ENCODE measurements around the gene CPA1. TPM values are rescaled to one million over a fixed set of nuclear protein-coding genes. Genes with fewer than 3 reads are reported as not detected.

Gene CPA1
- total and polyA plus RNA-seq, 2 of the 4 experiments (the other 2 are of a cell fraction): not detected

- H3K9me3 ChIP-seq (ENCODE audit: control insufficient read depth, insufficient read depth, low read length): no peaks in the 10 kb centered on the region
- H2BK120ac ChIP-seq (ENCODE audit: low read depth, low read length): no peak overlapping the region
- H3K4me1 ChIP-seq (ENCODE audit: control insufficient read depth, insufficient read depth, low read length): no peaks in the 10 kb centered on the region
- ChIA-PET POLR2A (ENCODE audit: unreplicated experiment) (interaction anchor here (0.5 kb wide), 1 partner anchor 776 kb away, joined by 3 read pairs; no protein-coding TSS in a partner anchor), CTCF (interaction anchor here (0.7 kb wide), 1 partner anchor 393 kb away, joined by 6 read pairs; no protein-coding TSS in a partner anchor)
- no peak overlapping the region for H3K14ac ChIP-seq (replicated peaks; ENCODE audit: low read depth, low read length)
- no TSS peak for BruUV-seq (replicated peaks)
- H3K18ac ChIP-seq (ENCODE audit: low read depth, low read length): no peak overlapping the region
- 0 out of 2 replicates have a peak overlapping the region, but pooled peaks have one; percentile 20 for H2AK5ac ChIP-seq (ENCODE audit: low read depth, low read length)
- H4K91ac ChIP-seq (ENCODE audit: insufficient read depth, low read depth, low read length): no peak overlapping the region
- no CpG with 5 or more reads among the region's 6 CpGs for WGBS, 2 experiments (ENCODE audit: extremely low coverage in 2 of 2, insufficient read length in 1 of 2)
- no peak overlapping the region for H3K9ac ChIP-seq (ENCODE audit: low read depth, low read length)
- no peak overlapping the region for H3K4ac ChIP-seq (ENCODE audit: low read depth, low read length)
- peak; percentile 22 for DNase-seq
- peaks cover 4% of the 10 kb centered on the region; the same call in 1 of the 2 replicates for H3K9me1 ChIP-seq (ENCODE audit: insufficient read depth, low read length)
- H3K36me3 ChIP-seq (ENCODE audit: control insufficient read depth, insufficient read depth, low read length): no peaks in the 10 kb centered on the region
- intact Hi-C loops (cut with micrococcal nuclease): no loop called here
- no peak overlapping the region for H3K4me3 ChIP-seq (ENCODE audit: insufficient read depth, low read depth, low read length)
- H4K5ac ChIP-seq (ENCODE audit: low read depth, low read length): no peak overlapping the region
- no peak overlapping the region for H3K23ac ChIP-seq (ENCODE audit: low read depth, low read length)
- H2BK20ac ChIP-seq (ENCODE audit: low read depth, low read length): no peak overlapping the region
- H2AK9ac ChIP-seq (replicated peaks; ENCODE audit: low read depth, low read length, poor library complexity): no peak overlapping the region
- H3K27me3 ChIP-seq (ENCODE audit: control insufficient read depth, insufficient read depth, low read length): no peaks in the 10 kb centered on the region
- no peak overlapping the region for H3K4me2 ChIP-seq (ENCODE audit: low read depth, low read length)
- no peak for TF ChIP-seq MAZ (IDR thresholded peaks at IDR 0.05; ENCODE audit: borderline replicate concordance, low read depth, low read length)
- no peak for TF ChIP-seq NFE2L2 (IDR thresholded peaks at IDR 0.05; ENCODE audit: low read depth, low read length)
- TF ChIP-seq CEBPB (IDR thresholded peaks at IDR 0.05; ENCODE audit: low read depth, low read length): no peak
- TF ChIP-seq RFX5 (IDR thresholded peaks at IDR 0.05; ENCODE audit: low read depth, low read length): no peak
- no peak for TF ChIP-seq MAFK (IDR thresholded peaks at IDR 0.05; ENCODE audit: low read depth, low read length)
- no peak for TF ChIP-seq USF2 (IDR thresholded peaks at IDR 0.05; ENCODE audit: low read depth, low read length)
- TF ChIP-seq, protein P1, sequence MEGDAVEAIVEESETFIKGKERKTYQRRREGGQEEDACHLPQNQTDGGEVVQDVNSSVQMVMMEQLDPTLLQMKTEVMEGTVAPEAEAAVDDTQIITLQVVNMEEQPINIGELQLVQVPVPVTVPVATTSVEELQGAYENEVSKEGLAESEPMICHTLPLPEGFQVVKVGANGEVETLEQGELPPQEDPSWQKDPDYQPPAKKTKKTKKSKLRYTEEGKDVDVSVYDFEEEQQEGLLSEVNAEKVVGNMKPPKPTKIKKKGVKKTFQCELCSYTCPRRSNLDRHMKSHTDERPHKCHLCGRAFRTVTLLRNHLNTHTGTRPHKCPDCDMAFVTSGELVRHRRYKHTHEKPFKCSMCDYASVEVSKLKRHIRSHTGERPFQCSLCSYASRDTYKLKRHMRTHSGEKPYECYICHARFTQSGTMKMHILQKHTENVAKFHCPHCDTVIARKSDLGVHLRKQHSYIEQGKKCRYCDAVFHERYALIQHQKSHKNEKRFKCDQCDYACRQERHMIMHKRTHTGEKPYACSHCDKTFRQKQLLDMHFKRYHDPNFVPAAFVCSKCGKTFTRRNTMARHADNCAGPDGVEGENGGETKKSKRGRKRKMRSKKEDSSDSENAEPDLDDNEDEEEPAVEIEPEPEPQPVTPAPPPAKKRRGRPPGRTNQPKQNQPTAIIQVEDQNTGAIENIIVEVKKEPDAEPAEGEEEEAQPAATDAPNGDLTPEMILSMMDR (conservative IDR thresholded peaks at IDR 0.05; ENCODE audit: low read depth, low read length): no peak
- TF ChIP-seq SMC3 (IDR thresholded peaks at IDR 0.05; ENCODE audit: low read depth, low read length): no peak
- TF ChIP-seq, protein P2, sequence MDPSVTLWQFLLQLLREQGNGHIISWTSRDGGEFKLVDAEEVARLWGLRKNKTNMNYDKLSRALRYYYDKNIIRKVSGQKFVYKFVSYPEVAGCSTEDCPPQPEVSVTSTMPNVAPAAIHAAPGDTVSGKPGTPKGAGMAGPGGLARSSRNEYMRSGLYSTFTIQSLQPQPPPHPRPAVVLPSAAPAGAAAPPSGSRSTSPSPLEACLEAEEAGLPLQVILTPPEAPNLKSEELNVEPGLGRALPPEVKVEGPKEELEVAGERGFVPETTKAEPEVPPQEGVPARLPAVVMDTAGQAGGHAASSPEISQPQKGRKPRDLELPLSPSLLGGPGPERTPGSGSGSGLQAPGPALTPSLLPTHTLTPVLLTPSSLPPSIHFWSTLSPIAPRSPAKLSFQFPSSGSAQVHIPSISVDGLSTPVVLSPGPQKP (IDR thresholded peaks at IDR 0.05; ENCODE audit: borderline replicate concordance, low read depth, low read length): no peak
- no peak for TF ChIP-seq RCOR1 (IDR thresholded peaks at IDR 0.05; ENCODE audit: insufficient replicate concordance, low read length)
- TF ChIP-seq CHD1 (IDR thresholded peaks at IDR 0.05; ENCODE audit: low read depth, low read length): no peak
- TF ChIP-seq RAD21 (IDR thresholded peaks at IDR 0.05; ENCODE audit: low read length): no peak
- no peak for TF ChIP-seq POLR2A (IDR thresholded peaks at IDR 0.05; ENCODE audit: low read depth, low read length)
- TF ChIP-seq BHLHE40 (IDR thresholded peaks at IDR 0.05; ENCODE audit: low read depth, low read length): no peak
- TF ChIP-seq MXI1 (IDR thresholded peaks at IDR 0.05; ENCODE audit: borderline replicate concordance, low read depth, low read length): no peak
- no peak for TF ChIP-seq FOS (IDR thresholded peaks at IDR 0.05; ENCODE audit: low read depth, low read length)
- H2AFZ ChIP-seq (replicated peaks; ENCODE audit: low read length, poor library complexity): peak overlapping the region; percentile 28
- no peak overlapping the region for H4K8ac ChIP-seq (ENCODE audit: low read depth in 2 of 2, low read length in 2 of 2)
- no peak overlapping the region for H3K56ac ChIP-seq (ENCODE audit: extremely low read depth, insufficient read depth, low read length)
- H3K79me1 ChIP-seq (ENCODE audit: low read depth in 1 of 2, low read length in 2 of 2): no peaks in the 10 kb centered on the region
- H2BK15ac ChIP-seq (ENCODE audit: low read depth, low read length): no peak overlapping the region
- ATAC-seq (ENCODE audit: low read depth): peak; percentile 29
- no peak overlapping the region for H3K27ac ChIP-seq (ENCODE audit: insufficient read depth, low read length)
- dilution Hi-C loops (cut with HindIII; ENCODE audit: low sequenced_read_pairs, unreplicated experiment): no loop called here
- no peak overlapping the region for H2BK5ac ChIP-seq (ENCODE audit: low read depth, low read length, poor library complexity, severe bottlenecking)
- no peaks in the 10 kb centered on the region for H4K20me1 ChIP-seq (ENCODE audit: insufficient read depth, low read length)
- in situ Hi-C loops (cut with MboI; ENCODE audit: low sequenced_read_pairs): no loop called here
Measured at GRCh38 chr7:130334274-130334673, 46.0 kb upstream of the CPA1 start.

Measured in IMR-90 (cell line).